Trophoblast cell (in vitro differentiated cells and primary cell): ENCODE results near the gene ATP9B.

Experiments used
- DNase-seq, 2 donors: peaks; one replicate each; pipeline ENCODE4 v3.0.0-alpha.2; 2016
- H2AFZ ChIP-seq: 2 replicates; pipeline ENCODE4 v1.6.1; 2013; ENCODE audit warnings: low read length, moderate library complexity, mild to moderate bottlenecking; ENCODE audit not compliant: insufficient read depth, poor library complexity
- H2AK5ac ChIP-seq: 2 replicates; pipeline ENCODE4 v1.6.1; 2013; ENCODE audit warnings: mild to moderate bottlenecking, low read length
- H2BK120ac ChIP-seq: 2 replicates; pipeline ENCODE4 v1.6.1; 2013; ENCODE audit warnings: low read length, mild to moderate bottlenecking, moderate library complexity; ENCODE audit not compliant: insufficient read depth, poor library complexity
- H2BK12ac ChIP-seq: 2 replicates; pipeline ENCODE4 v1.6.1; 2013; ENCODE audit warnings: mild to moderate bottlenecking, low read length, moderate library complexity
- H2BK5ac ChIP-seq: 2 replicates; pipeline ENCODE4 v1.6.1; 2013; ENCODE audit warnings: low read length, low read depth, moderate library complexity, mild to moderate bottlenecking; ENCODE audit not compliant: poor library complexity
- H3K14ac ChIP-seq: 2 replicates; pipeline ENCODE4 v1.6.1; 2013; ENCODE audit warnings: mild to moderate bottlenecking, low read length
- H3K18ac ChIP-seq: 2 replicates; pipeline ENCODE4 v1.6.1; 2013; ENCODE audit warnings: mild to moderate bottlenecking, low read length
- H3K23ac ChIP-seq: 2 replicates; pipeline ENCODE4 v1.6.1; 2013; ENCODE audit warnings: low read length
- H3K27ac ChIP-seq: 2 replicates; pipeline ENCODE4 v1.5.1; 2013; ENCODE audit warnings: low read depth, mild to moderate bottlenecking, inconsistent platforms, low read length, moderate library complexity
- H3K27me3 ChIP-seq: 2 replicates; pipeline ENCODE4 v1.6.1; 2013; ENCODE audit warnings: inconsistent platforms, mild to moderate bottlenecking, low read length, moderate library complexity; ENCODE audit not compliant: insufficient read depth
- H3K36me3 ChIP-seq, 2 experiments: 1 replicate in 1 of 2; 2 replicates in 1 of 2; pipeline ENCODE4 v1.6.1; 2013; ENCODE audit warnings: low read length in 2 of 2, mild to moderate bottlenecking in 2 of 2, moderate library complexity in 1 of 2; ENCODE audit not compliant: insufficient read depth in 2 of 2, control insufficient read depth in 1 of 2
- H3K4ac ChIP-seq: 2 replicates; pipeline ENCODE4 v1.6.1; 2013; ENCODE audit warnings: low read depth, mild to moderate bottlenecking, low read length, moderate library complexity
- H3K4me1 ChIP-seq, 2 experiments: 1 replicate in 1 of 2; 2 replicates in 1 of 2; pipeline ENCODE4 v1.6.1; 2013; ENCODE audit warnings: low read length in 2 of 2, mild to moderate bottlenecking in 2 of 2, moderate library complexity in 1 of 2; ENCODE audit not compliant: insufficient read depth in 2 of 2, control insufficient read depth in 1 of 2
- H3K4me2 ChIP-seq: 2 replicates; pipeline ENCODE4 v1.6.1; 2013; ENCODE audit warnings: inconsistent platforms, mild to moderate bottlenecking, low read length, moderate library complexity
- H3K4me3 ChIP-seq: 2 replicates; pipeline ENCODE4 v1.5.1; 2013; ENCODE audit warnings: mild to moderate bottlenecking, low read depth, low read length, inconsistent platforms
- H3K79me1 ChIP-seq: one replicate; pipeline ENCODE4 v1.6.1; 2013; ENCODE audit warnings: low read length
- H3K79me2 ChIP-seq: 2 replicates; pipeline ENCODE4 v1.6.1; 2013; ENCODE audit warnings: low read length, mild to moderate bottlenecking; ENCODE audit not compliant: control insufficient read depth, insufficient read depth, poor library complexity
- H3K9ac ChIP-seq: 2 replicates; pipeline ENCODE4 v1.6.1; 2013; ENCODE audit warnings: mild to moderate bottlenecking, low read length
- H3K9me3 ChIP-seq: 2 replicates; pipeline ENCODE4 v1.6.1; 2013; ENCODE audit warnings: low read depth, mild to moderate bottlenecking, control low read depth, inconsistent platforms, low read length; ENCODE audit not compliant: insufficient read depth
- H4K12ac ChIP-seq: 2 replicates; pipeline ENCODE4 v1.6.1; 2013; ENCODE audit warnings: low read depth, mild to moderate bottlenecking, low read length, moderate library complexity
- H4K8ac ChIP-seq: 2 replicates; pipeline ENCODE4 v1.6.1; 2013; ENCODE audit warnings: low read depth, mild to moderate bottlenecking, low read length, moderate library complexity
- H4K91ac ChIP-seq: one replicate; pipeline ENCODE4 v1.6.1; 2013; ENCODE audit warnings: low read depth, mild to moderate bottlenecking, low read length, moderate library complexity
- WGBS: extraction: QIAGEN DNeasy Blood & Tissue Kit; methylation state at CpG from one replicate; pipeline ENCODE4 v1.1.7; 2013; ENCODE audit warnings: missing lambda C conversion rate; ENCODE audit not compliant: insufficient read length, insufficient coverage; ENCODE audit errors: extremely low coverage; 5-methylcytosine and 5-hydroxymethylcytosine counted together

The ATP9B gene

GRCh38 chr18:79216176-79216575 lies 147.0 kb downstream of the ATP9B start:
- Histone ChIP-seq H3K4ac (no peak overlapping the region), H4K12ac (no peak overlapping the region), H2AK5ac (no peak overlapping the region), H2BK12ac (no peak overlapping the region), H3K36me3 (no peaks in the 10 kb centered on the region), H2BK120ac (no peak overlapping the region), H4K91ac (no peak overlapping the region), H3K4me2 (no peak overlapping the region), H3K9me3 (no peaks in the 10 kb centered on the region), H3K9ac (no peak overlapping the region), H3K27ac (no peak overlapping the region), H4K8ac (no peak overlapping the region), H3K18ac (no peak overlapping the region), H2AFZ (no peak overlapping the region), H3K79me1 (no peaks in the 10 kb centered on the region), H3K4me3 (no peak overlapping the region), H3K14ac (no peak overlapping the region), H3K23ac (no peak overlapping the region), H2BK5ac (no peak overlapping the region), H3K79me2 (no peaks in the 10 kb centered on the region), H3K27me3 (no peaks in the 10 kb centered on the region), H3K4me1 (no peaks in the 10 kb centered on the region)
- DNase-seq, result no peak
- no CpG with 5 or more reads among the region's 6 CpGs for WGBS

GRCh38 chr18:79217979-79218604 lies 148.9 kb downstream of the ATP9B start:
- no peak overlapping the region for H4K91ac ChIP-seq
- H3K27ac ChIP-seq, result no peak overlapping the region
- H3K27me3 ChIP-seq, result no peaks in the 10 kb centered on the region
- H3K79me2 ChIP-seq, result no peaks in the 10 kb centered on the region
- H2AK5ac ChIP-seq, result no peak overlapping the region
- no peak overlapping the region for H3K18ac ChIP-seq
- no peak for DNase-seq
- H3K36me3 ChIP-seq, result no peaks in the 10 kb centered on the region
- H3K9ac ChIP-seq, result no peak overlapping the region
- no peak overlapping the region for H4K12ac ChIP-seq
- H3K79me1 ChIP-seq, result no peaks in the 10 kb centered on the region
- H3K14ac ChIP-seq, result no peak overlapping the region
- H3K4ac ChIP-seq, result no peak overlapping the region
- H3K4me3 ChIP-seq, result no peak overlapping the region
- no peak overlapping the region for H2BK5ac ChIP-seq
- H3K23ac ChIP-seq, result no peak overlapping the region
- no peak overlapping the region for H2BK12ac ChIP-seq
- WGBS, result no CpG with 5 or more reads among the region's 19 CpGs
- H3K4me2 ChIP-seq, result no peak overlapping the region
- H3K4me1 ChIP-seq, result no peaks in the 10 kb centered on the region
- H2AFZ ChIP-seq, result no peak overlapping the region
- no peak overlapping the region for H4K8ac ChIP-seq
- no peak overlapping the region for H2BK120ac ChIP-seq
- no peaks in the 10 kb centered on the region for H3K9me3 ChIP-seq

- H2BK120ac ChIP-seq, result no peak overlapping the region
- H2BK12ac ChIP-seq, result no peak overlapping the region
- no peak overlapping the region for H4K12ac ChIP-seq
- no peaks in the 10 kb centered on the region for H3K36me3 ChIP-seq
- no peak overlapping the region for H2BK5ac ChIP-seq
- H3K9me3 ChIP-seq, result no peaks in the 10 kb centered on the region
- no peaks in the 10 kb centered on the region for H3K79me1 ChIP-seq
- 100% methylated on average over 1 of the region's 10 CpGs for WGBS
- no peak overlapping the region for H3K4me3 ChIP-seq
- H4K8ac ChIP-seq, result no peak overlapping the region
- no peaks in the 10 kb centered on the region for H3K27me3 ChIP-seq
- H3K14ac ChIP-seq, result no peak overlapping the region
- no peak overlapping the region for H2AK5ac ChIP-seq
- no peak overlapping the region for H3K4me2 ChIP-seq
- no peak overlapping the region for H3K4ac ChIP-seq
- H3K18ac ChIP-seq, result no peak overlapping the region
- no peaks in the 10 kb centered on the region for H3K4me1 ChIP-seq
- no peak for DNase-seq
- no peak overlapping the region for H2AFZ ChIP-seq
- no peaks in the 10 kb centered on the region for H3K79me2 ChIP-seq
- no peak overlapping the region for H3K23ac ChIP-seq
- no peak overlapping the region for H3K9ac ChIP-seq
- no peak overlapping the region for H3K27ac ChIP-seq
- no peak overlapping the region for H4K91ac ChIP-seq
These were observed 149.5 kb downstream of the ATP9B start for GRCh38 chr18:79218605-79219190.

GRCh38 chr18:79221136-79221535 lies 151.9 kb downstream of the ATP9B start:
- H3K9ac ChIP-seq, result no peak overlapping the region
- no peaks in the 10 kb centered on the region for H3K36me3 ChIP-seq
- H3K4me3 ChIP-seq, result no peak overlapping the region
- no peak overlapping the region for H2BK12ac ChIP-seq
- no peak overlapping the region for H4K8ac ChIP-seq
- no peak overlapping the region for H3K4ac ChIP-seq
- DNase-seq, result no peak
- WGBS, result no CpG with 5 or more reads among the region's 5 CpGs
- H2AK5ac ChIP-seq, result no peak overlapping the region
- H2BK5ac ChIP-seq, result no peak overlapping the region
- no peak overlapping the region for H3K27ac ChIP-seq
- no peaks in the 10 kb centered on the region for H3K79me2 ChIP-seq
- H3K4me2 ChIP-seq, result no peak overlapping the region
- no peak overlapping the region for H2AFZ ChIP-seq
- no peak overlapping the region for H3K23ac ChIP-seq
- H3K9me3 ChIP-seq, result no peaks in the 10 kb centered on the region
- no peak overlapping the region for H4K12ac ChIP-seq
- peaks cover 5 to 7% of the 10 kb centered on the region in 2 experiments for H3K4me1 ChIP-seq
- H3K27me3 ChIP-seq, result no peaks in the 10 kb centered on the region
- no peaks in the 10 kb centered on the region for H3K79me1 ChIP-seq
- no peak overlapping the region for H2BK120ac ChIP-seq
- H3K14ac ChIP-seq, result no peak overlapping the region
- no peak overlapping the region for H4K91ac ChIP-seq
- H3K18ac ChIP-seq, result no peak overlapping the region
